ENCODE data around the gene MYBPC2. TPM values are rescaled to one million over a fixed set of nuclear protein-coding genes. Genes with fewer than 3 reads are reported as not detected.
"Not testable (repeated sequence)": the region's sequence is repeated elsewhere in the genome, so short reads cannot be mapped to it uniquely, and the experiment has no call there.

Gene MYBPC2
- total RNA-seq, result under 1 TPM; 0.07 to 0.08 TPM
- 0.08 to 0.23 reads per million in 2 donors for total RNA-seq

GRCh38 chr19:50432221-50433028, at the start of gene MYBPC2:
Gene MYBPC2, plus strand, starts transcription at chr19:50432892. Its CDS starts 62 bp downstream, at chr19:50432954.
- ATAC-seq (no peak), DNase-seq (no peak)
- Mint-ChIP-seq H3K36me3 (ENCODE audit: low read depth) (peaks cover 4% of the 10 kb centered on the region), H3K27ac (peak within 1 kb of the TSS; percentile 60), H3K4me3 (peak within 1 kb of the TSS; percentile 93), H3K4me1 (peaks cover 11% of the 10 kb centered on the region), H3K27me3 (peaks cover 38% of the 10 kb centered on the region)
- no peaks in the 10 kb centered on the region for H3K9me3 ChIP-seq (ENCODE audit: control insufficient read depth, low read length, poor library complexity, severe bottlenecking)

GRCh38 chr19:50383001-50383851, 49.5 kb upstream of the MYBPC2 start:
- peaks cover 14% of the 10 kb centered on the region for H3K36me3 Mint-ChIP-seq (ENCODE audit: low read depth)
- DNase-seq (no peak), ATAC-seq (peak; percentile 34)
- no peaks in the 10 kb centered on the region for H3K27me3 Mint-ChIP-seq
- H3K27ac Mint-ChIP-seq, result peak overlapping the region; percentile 95
- peak overlapping the region; percentile 95 for H3K4me3 Mint-ChIP-seq
- no peaks in the 10 kb centered on the region for H3K9me3 ChIP-seq (ENCODE audit: control insufficient read depth, low read length, poor library complexity, severe bottlenecking)
- peaks cover 40% of the 10 kb centered on the region for H3K4me1 Mint-ChIP-seq

GRCh38 chr19:50383852-50384684, 48.6 kb upstream of the MYBPC2 start, which contains the start of gene POLD1:
Gene POLD1, plus strand, starts transcription at chr19:50384347. Its CDS starts 14,505 bp downstream, at chr19:50398852.
- no peaks in the 10 kb centered on the region for H3K9me3 ChIP-seq (ENCODE audit: control insufficient read depth, low read length, poor library complexity, severe bottlenecking)
- H3K4me3 Mint-ChIP-seq, result peak within 1 kb of the TSS; percentile 95
- no peaks in the 10 kb centered on the region for H3K27me3 Mint-ChIP-seq
- H3K36me3 Mint-ChIP-seq (ENCODE audit: low read depth), result peaks cover 13% of the 10 kb centered on the region
- H3K27ac Mint-ChIP-seq, result peak within 1 kb of the TSS; percentile 95
- H3K4me1 Mint-ChIP-seq, result peaks cover 37% of the 10 kb centered on the region
- DNase-seq (peak; percentile 99 to 100 (median 100)), ATAC-seq (peak; percentile 89)

- peak overlapping the region; percentile 95 for H3K4me3 Mint-ChIP-seq
Measured at GRCh38 chr19:50384685-50385535, 47.8 kb upstream of the MYBPC2 start.

GRCh38 chr19:50387176-50387867, 45.4 kb upstream of the MYBPC2 start:
- no peak for DNase-seq
- Mint-ChIP-seq H3K4me3 (no peak overlapping the region), H3K27ac (peak overlapping the region; percentile 51), H3K27me3 (no peaks in the 10 kb centered on the region), H3K4me1 (peaks cover 27% of the 10 kb centered on the region), H3K36me3 (ENCODE audit: low read depth) (peaks cover 6% of the 10 kb centered on the region)
- no peak for ATAC-seq
- no peaks in the 10 kb centered on the region for H3K9me3 ChIP-seq (ENCODE audit: control insufficient read depth, low read length, poor library complexity, severe bottlenecking)

More at GRCh38 chr19:50384685-50385535, 47.8 kb upstream of the MYBPC2 start:
- no peaks in the 10 kb centered on the region for H3K27me3 Mint-ChIP-seq
- peaks cover 32% of the 10 kb centered on the region for H3K4me1 Mint-ChIP-seq
- no peaks in the 10 kb centered on the region for H3K9me3 ChIP-seq (ENCODE audit: control insufficient read depth, low read length, poor library complexity, severe bottlenecking)
- DNase-seq (no peak), ATAC-seq (no peak)
- H3K36me3 Mint-ChIP-seq (ENCODE audit: low read depth), result peaks cover 7% of the 10 kb centered on the region
- peak overlapping the region; percentile 95 for H3K27ac Mint-ChIP-seq

- ATAC-seq (no peak), DNase-seq (no peak)
- Mint-ChIP-seq H3K4me1 (peaks cover 27% of the 10 kb centered on the region), H3K27ac (peak overlapping the region; percentile 51), H3K4me3 (no peak overlapping the region), H3K36me3 (ENCODE audit: low read depth) (peaks cover 6% of the 10 kb centered on the region), H3K27me3 (no peaks in the 10 kb centered on the region)
- H3K9me3 ChIP-seq (ENCODE audit: control insufficient read depth, low read length, poor library complexity, severe bottlenecking), result no peaks in the 10 kb centered on the region
Measured at GRCh38 chr19:50387868-50388245, 44.8 kb upstream of the MYBPC2 start.

- ATAC-seq; H3K4me3 Mint-ChIP-seq; H3K9me3 ChIP-seq (ENCODE audit: control insufficient read depth, low read length, poor library complexity, severe bottlenecking); H3K27ac Mint-ChIP-seq; H3K36me3 Mint-ChIP-seq (ENCODE audit: low read depth); H3K27me3 Mint-ChIP-seq; H3K4me1 Mint-ChIP-seq; DNase-seq: not testable (repeated sequence)
Measured at GRCh38 chr19:50390295-50390694, 42.4 kb upstream of the MYBPC2 start.

- ATAC-seq; DNase-seq; H3K27me3 Mint-ChIP-seq; H3K36me3 Mint-ChIP-seq (ENCODE audit: low read depth); H3K4me1 Mint-ChIP-seq; H3K4me3 Mint-ChIP-seq; H3K9me3 ChIP-seq (ENCODE audit: control insufficient read depth, low read length, poor library complexity, severe bottlenecking); H3K27ac Mint-ChIP-seq: not testable (repeated sequence)
Measured at GRCh38 chr19:50390952-50391351, 41.7 kb upstream of the MYBPC2 start.

- Mint-ChIP-seq H3K4me1 (peaks cover 4% of the 10 kb centered on the region), H3K36me3 (ENCODE audit: low read depth) (peaks cover 2% of the 10 kb centered on the region), H3K27ac (no peak overlapping the region), H3K4me3 (no peak overlapping the region), H3K27me3 (no peaks in the 10 kb centered on the region)
- ATAC-seq (no peak), DNase-seq (no peak)
- H3K9me3 ChIP-seq (ENCODE audit: control insufficient read depth, low read length, poor library complexity, severe bottlenecking), result no peaks in the 10 kb centered on the region
Measured at GRCh38 chr19:50392759-50393158, 39.9 kb upstream of the MYBPC2 start.

GRCh38 chr19:50393589-50393988, 39.1 kb upstream of the MYBPC2 start:
- ATAC-seq (no peak), DNase-seq (no peak)
- H3K4me1 Mint-ChIP-seq, result peaks cover 6% of the 10 kb centered on the region
- H3K27me3 Mint-ChIP-seq, result no peaks in the 10 kb centered on the region
- no peaks in the 10 kb centered on the region for H3K9me3 ChIP-seq (ENCODE audit: control insufficient read depth, low read length, poor library complexity, severe bottlenecking)
- no peak overlapping the region for H3K4me3 Mint-ChIP-seq
- H3K36me3 Mint-ChIP-seq (ENCODE audit: low read depth), result peaks cover 4% of the 10 kb centered on the region
- H3K27ac Mint-ChIP-seq, result no peak overlapping the region

- Mint-ChIP-seq H3K27ac (no peak overlapping the region), H3K4me3 (no peak overlapping the region), H3K4me1 (peaks cover 6% of the 10 kb centered on the region), H3K27me3 (no peaks in the 10 kb centered on the region), H3K36me3 (ENCODE audit: low read depth) (peaks cover 4% of the 10 kb centered on the region)
- DNase-seq (no peak), ATAC-seq (no peak)
- no peaks in the 10 kb centered on the region for H3K9me3 ChIP-seq (ENCODE audit: control insufficient read depth, low read length, poor library complexity, severe bottlenecking)
Measured at GRCh38 chr19:50394017-50394416, 38.7 kb upstream of the MYBPC2 start.

Data from T-helper 17 cell (primary cell).